ENCODE results near the gene FAM162A.

DNA sequence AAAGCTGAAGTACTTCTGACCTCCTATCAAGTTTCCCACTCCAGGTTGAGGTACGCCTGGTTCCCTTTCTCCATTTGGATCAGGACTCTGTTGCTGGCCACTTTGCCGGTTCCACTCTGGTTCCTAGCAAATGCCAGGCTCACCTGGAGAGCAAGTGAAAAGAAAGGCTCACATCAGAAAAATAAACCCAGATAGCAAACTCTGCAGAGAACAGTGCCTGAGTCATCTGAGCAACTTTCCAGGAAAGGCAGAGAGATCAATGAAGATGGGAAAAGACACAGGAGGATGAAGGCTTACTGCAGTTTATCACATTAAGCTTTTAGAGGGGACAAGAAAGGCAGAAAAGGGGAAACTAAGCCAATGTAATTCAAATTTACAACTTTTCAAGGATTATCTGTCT lies 73.7 kb downstream of the FAM162A start:
- no peak for TF ChIP-seq POLR2A (IDR thresholded peaks at IDR 0.05)
- TF ChIP-seq, protein P1, sequence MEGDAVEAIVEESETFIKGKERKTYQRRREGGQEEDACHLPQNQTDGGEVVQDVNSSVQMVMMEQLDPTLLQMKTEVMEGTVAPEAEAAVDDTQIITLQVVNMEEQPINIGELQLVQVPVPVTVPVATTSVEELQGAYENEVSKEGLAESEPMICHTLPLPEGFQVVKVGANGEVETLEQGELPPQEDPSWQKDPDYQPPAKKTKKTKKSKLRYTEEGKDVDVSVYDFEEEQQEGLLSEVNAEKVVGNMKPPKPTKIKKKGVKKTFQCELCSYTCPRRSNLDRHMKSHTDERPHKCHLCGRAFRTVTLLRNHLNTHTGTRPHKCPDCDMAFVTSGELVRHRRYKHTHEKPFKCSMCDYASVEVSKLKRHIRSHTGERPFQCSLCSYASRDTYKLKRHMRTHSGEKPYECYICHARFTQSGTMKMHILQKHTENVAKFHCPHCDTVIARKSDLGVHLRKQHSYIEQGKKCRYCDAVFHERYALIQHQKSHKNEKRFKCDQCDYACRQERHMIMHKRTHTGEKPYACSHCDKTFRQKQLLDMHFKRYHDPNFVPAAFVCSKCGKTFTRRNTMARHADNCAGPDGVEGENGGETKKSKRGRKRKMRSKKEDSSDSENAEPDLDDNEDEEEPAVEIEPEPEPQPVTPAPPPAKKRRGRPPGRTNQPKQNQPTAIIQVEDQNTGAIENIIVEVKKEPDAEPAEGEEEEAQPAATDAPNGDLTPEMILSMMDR (IDR thresholded peaks at IDR 0.05) = no peak
- no peak for TF ChIP-seq POLR2AphosphoS5 (IDR thresholded peaks at IDR 0.05)

All from gastroesophageal sphincter (tissue), 3 donors.